HepG2 (cell line): ENCODE data around the gene PRKG1. TPM values are rescaled to one million over a fixed set of nuclear protein-coding genes. Genes with fewer than 3 reads are reported as not detected.

ENCODE experiments used
- ATAC-seq: fragments of 200-7000 bp; cut with Tn5 transposase; 3 replicates; pipeline ENCODE4 v1.9.1; 2020; ENCODE audit warnings: mild to moderate bottlenecking, moderate library complexity
- BruUV-seq: library from RNA; stranded (reverse); fragments of 400-500 nt; replicated peaks from 2 replicates; lab custom pipeline; 2021; lab: Mats Ljungman, UMichigan
- CTCF ChIA-PET: fragments of 300-600 bp; formaldehyde crosslinking; extraction: SDS; loops from one replicate; lab custom pipeline; 2021; ENCODE audit warnings: low total read pairs, inconsistent platforms, low intra/inter-chr PET ratio; lab: Yijun Ruan, JAX
- POLR2A ChIA-PET: fragments of 350-600 bp; sonication (Branson Sonifier 250); formaldehyde crosslinking; loops from one replicate; lab custom pipeline; 2020; ENCODE audit warnings: antibody characterized with exemption, inconsistent platforms; lab: Yijun Ruan, JAX
- DNase-seq: peaks from one replicate; pipeline ENCODE4 v3.0.0-alpha.2; 2015; ENCODE audit warnings: low spot score
- FAIRE-seq: peaks from 3 replicates; lab custom pipeline; 2011; peaks lifted over from hg19 to GRCh38; lab: Jason Lieb, UNC
- H2AFZ ChIP-seq: one replicate; pipeline ENCODE4 v1.6.1; 2011; ENCODE audit warnings: low read length, inconsistent platforms
- H3K27ac ChIP-seq: fragments of 300-600 bp; 3 replicates; pipeline ENCODE4 v1.8.0; 2011; ENCODE audit warnings: mixed run types, mild to moderate bottlenecking, mixed read lengths, low read length, inconsistent platforms; ENCODE audit not compliant: insufficient read depth; ENCODE audit errors: extremely low read length
- H3K27me3 ChIP-seq, 2 experiments: fragments of 200-600 bp in 1 of 2; 2 replicates in 1 of 2; 3 replicates in 1 of 2; pipeline versions ENCODE4 v1.6.0 to v1.8.0; 2011; ENCODE audit warnings: low read length in 2 of 2, mild to moderate bottlenecking in 2 of 2, moderate library complexity in 2 of 2, inconsistent platforms in 1 of 2; ENCODE audit not compliant: insufficient read depth in 2 of 2, control insufficient read depth in 1 of 2
- H3K36me3 ChIP-seq, 2 experiments: fragments of 200-600 bp in 1 of 2; replicated peaks in 1 of 2; 2 replicates in 1 of 2; 3 replicates in 1 of 2; pipeline versions ENCODE4 v1.5.1 to v1.8.0; 2011; ENCODE audit warnings: low read length in 2 of 2, inconsistent platforms in 1 of 2; ENCODE audit not compliant: insufficient read depth in 2 of 2, control insufficient read depth in 1 of 2
- H3K4me1 ChIP-seq: 2 replicates; pipeline ENCODE4 v1.5.1; 2012; ENCODE audit warnings: low read length, inconsistent platforms; ENCODE audit not compliant: insufficient read depth
- H3K4me2 ChIP-seq: 2 replicates; pipeline ENCODE4 v1.6.0; 2011; ENCODE audit warnings: low read depth, low read length, inconsistent platforms
- H3K4me3 ChIP-seq, 3 experiments: fragments of 200-600 bp in 1 of 3; sonication (generic), shearing (Covaris generic) in 1 of 3; replicated peaks in 1 of 3; 2 replicates each; pipeline ENCODE4 v1.5.1; 2011 to 2016; ENCODE audit warnings: low read length in 3 of 3, inconsistent platforms in 2 of 3, low read depth in 2 of 3, mild to moderate bottlenecking in 2 of 3, control low read depth in 1 of 3, mixed read lengths in 1 of 3; ENCODE audit not compliant: insufficient read depth in 1 of 3
- H3K79me2 ChIP-seq: one replicate; pipeline ENCODE4 v1.6.1; 2011; ENCODE audit warnings: low read length, inconsistent platforms; ENCODE audit not compliant: insufficient read depth
- H3K9ac ChIP-seq: 2 replicates; pipeline ENCODE4 v1.6.0; 2011; ENCODE audit warnings: mild to moderate bottlenecking, low read depth, low read length, inconsistent platforms; ENCODE audit not compliant: insufficient read depth
- H3K9me3 ChIP-seq: 2 replicates; pipeline ENCODE4 v1.5.1; 2012; ENCODE audit warnings: mild to moderate bottlenecking, low read length
- H4K20me1 ChIP-seq: 2 replicates; pipeline ENCODE4 v1.6.0; 2011; ENCODE audit warnings: inconsistent platforms, mild to moderate bottlenecking, low read length, moderate library complexity; ENCODE audit not compliant: insufficient read depth
- ELF3 ChIP-seq: IDR thresholded peaks from 2 replicates; pipeline ENCODE4 v1.6.1; 2016; ENCODE audit warnings: missing genetic modification reagents, missing compliant biosample characterization
- FOXA3 ChIP-seq: IDR thresholded peaks from 2 replicates; pipeline ENCODE4 v1.6.1; 2016; ENCODE audit warnings: missing genetic modification reagents, missing compliant biosample characterization
- NONO ChIP-seq, 2 experiments: fragments of 450-650 bp in 1 of 2; sonication (generic) in 1 of 2; formaldehyde crosslinking in 1 of 2; IDR thresholded peaks in 1 of 2; conservative IDR thresholded peaks in 1 of 2; 2 replicates each; pipeline versions ENCODE4 v1.6.1 to v1.8.0; 2017 to 2022; ENCODE audit warnings: mild to moderate bottlenecking in 1 of 2, missing genetic modification reagents in 1 of 2, moderate library complexity in 1 of 2
- SRSF9 ChIP-seq: fragments of 200-400 bp; formaldehyde crosslinking; IDR thresholded peaks from 2 replicates; pipeline ENCODE4 v1.6.1; 2018; ENCODE audit warnings: borderline replicate concordance, mild to moderate bottlenecking, low read depth, low read length; ENCODE audit not compliant: insufficient read depth, poor library complexity, severe bottlenecking
- ZBTB2 ChIP-seq: sonication (generic); formaldehyde crosslinking; IDR thresholded peaks from 2 replicates; pipeline ENCODE4 v1.8.0; 2022; ENCODE audit warnings: low read depth, missing genetic modification reagents
- ZBTB46 ChIP-seq: sonication (generic); formaldehyde crosslinking; IDR thresholded peaks from 2 replicates; pipeline ENCODE4 v1.4.0; 2020; ENCODE audit warnings: mild to moderate bottlenecking, missing genetic modification reagents, borderline replicate concordance
- ZGPAT ChIP-seq: IDR thresholded peaks from 2 replicates; pipeline ENCODE4 v1.6.1; 2016; ENCODE audit warnings: mild to moderate bottlenecking
- ZMAT3 ChIP-seq: sonication (generic); formaldehyde crosslinking; conservative IDR thresholded peaks from 2 replicates; pipeline ENCODE4 v1.7.0; 2021; ENCODE audit warnings: missing genetic modification reagents
- ZNF160 ChIP-seq: sonication (generic); formaldehyde crosslinking; IDR thresholded peaks from 2 replicates; pipeline ENCODE4 v1.8.0; 2022; ENCODE audit warnings: mild to moderate bottlenecking, inconsistent platforms, missing genetic modification reagents
- ZNF331 ChIP-seq: sonication (generic); formaldehyde crosslinking; IDR thresholded peaks from 2 replicates; pipeline ENCODE4 v1.4.0; 2020; ENCODE audit warnings: missing genetic modification reagents
- ZNF556 ChIP-seq: sonication (generic); formaldehyde crosslinking; IDR thresholded peaks from 2 replicates; pipeline ENCODE4 v1.4.0; 2020; ENCODE audit warnings: mild to moderate bottlenecking, missing genetic modification reagents, borderline replicate concordance
- ZNF570 ChIP-seq: sonication (generic); formaldehyde crosslinking; IDR thresholded peaks from 2 replicates; pipeline ENCODE4 v1.4.0; 2020; ENCODE audit warnings: mild to moderate bottlenecking, missing genetic modification reagents, borderline replicate concordance
- ZNF589 ChIP-seq: sonication (generic); formaldehyde crosslinking; conservative IDR thresholded peaks from 2 replicates; pipeline ENCODE4 v1.8.0; 2022; ENCODE audit warnings: mild to moderate bottlenecking, moderate library complexity, missing genetic modification reagents
- WGBS: methylation state at CpG from one replicate; pipeline ENCODE4 v1.1.6; 2017; ENCODE audit warnings: low lambda C conversion rate; 5-methylcytosine and 5-hydroxymethylcytosine counted together
- in situ Hi-C: cut with HindIII; loops from 2 replicates; pipeline ENCODE4 v1.10.0; 2017; ENCODE audit warnings: low pct_unique_long_range_greater_than_20kb; ENCODE audit not compliant: extremely low pct_ligation_motif_present
- intact Hi-C: fragments of 100-400 bp; cut with micrococcal nuclease; formaldehyde crosslinking; loops from one replicate; pipeline ENCODE4 v1.10.0; 2022; ENCODE audit not compliant: unreplicated experiment
- polyA plus RNA-seq, 8 experiments: library from polyadenylated mRNA; depleted of rRNA in 3 of 8; stranded (reverse) in 7 of 8; unstranded in 1 of 8; fragments of >200 nt; fragmentation: Illumina TruSeq in 4 of 8; extraction: Trizol in 4 of 8; gene quantifications; 2 replicates each; pipeline versions ENCODE4 v1.2.1 to v1.2.3, GENCODE V29; 2011 to 2016; ENCODE audit warnings: low read depth in 4 of 8, missing spikeins in 1 of 8, mixed read lengths in 1 of 8; ENCODE audit not compliant: insufficient read depth in 1 of 8
- total RNA-seq, 5 experiments: library from RNA; depleted of rRNA; stranded (reverse); fragments of >200 nt; fragmentation: Illumina TruSeq; extraction: Trizol; gene quantifications; 2 replicates each; pipeline ENCODE4 v1.2.3, GENCODE V29; 2016; ENCODE audit warnings: low read depth in 1 of 5

PRKG1 gene
- total and polyA plus RNA-seq, 2 of the 13 experiments (the other 11 are each of a cell fraction or from before 2014, with no cell fraction given) = 0.01 TPM; not detected in 1

- Histone ChIP-seq H3K27me3 (no peaks in the 10 kb centered on the region), H2AFZ (no peak overlapping the region), H3K9ac (no peak overlapping the region), H3K79me2 (no peaks in the 10 kb centered on the region), H4K20me1 (no peaks in the 10 kb centered on the region), H3K4me2 (no peak overlapping the region), H3K9me3 (no peaks in the 10 kb centered on the region), H3K36me3 (no peaks in the 10 kb centered on the region), H3K4me1 (no peaks in the 10 kb centered on the region), H3K27ac (no peak overlapping the region), H3K4me3 (no peak overlapping the region)
- in situ Hi-C loops = loop anchor here (25.0 kb wide), 1 partner anchor 904 kb away; no protein-coding TSS in a partner anchor
- intact Hi-C loops = no loop called here
- POLR2A ChIA-PET = no interaction called here
- CTCF ChIA-PET = no interaction called here
- WGBS = 1% methylated on average over 4 of the region's 4 CpGs
- FAIRE-seq = no peak
- DNase-seq = no peak
- no peak for ATAC-seq
- no TSS peak for BruUV-seq
- TF ChIP-seq ZNF160 (CRISPR knock-in tag) (no peak), ZNF556 (CRISPR knock-in tag) (no peak), ZNF570 (CRISPR knock-in tag) (no peak), ZBTB46 (CRISPR knock-in tag) (no peak), ZNF331 (no peak), FOXA3 (CRISPR knock-in tag) (no peak), ZBTB2 (CRISPR knock-in tag) (no peak), ZGPAT (no peak), ELF3 (no peak), SRSF9 (no peak), ZNF589 (CRISPR knock-in tag) (no peak), ZMAT3 (no peak), NONO (IDR thresholded peaks at IDR 0.05) (no peak), NONO (CRISPR knock-in tag; conservative IDR thresholded peaks at IDR 0.05) (no peak)
Measured at GRCh38 chr10:51057925-51058324, 16.4 kb upstream of the PRKG1 start.
